GM10248 (cell line): ENCODE data around the gene TIMMDC1.
A peak's percentile ranks its signal among the peaks of the same experiment; 100 is the strongest.

Experiments
- CTCF ChIA-PET: fragments of 300-600 bp; sonication (Branson Sonifier 250); formaldehyde crosslinking; extraction: SDS; loops from one replicate; lab custom pipeline; 2021; ENCODE audit warnings: antibody characterized with exemption; lab: Yijun Ruan, JAX
- POLR2A ChIA-PET: fragments of 350-650 bp; sonication (Branson Sonifier 250); formaldehyde crosslinking; extraction: SDS; loops from one replicate; lab custom pipeline; 2020; ENCODE audit warnings: antibody characterized with exemption; lab: Yijun Ruan, JAX
- DNase-seq: peaks from one replicate; pipeline ENCODE4 v3.0.0; 2012; ENCODE audit errors: extremely low spot score
- CTCF ChIP-seq: IDR thresholded peaks from 2 replicates; pipeline ENCODE4 v1.5.1; 2012; ENCODE audit warnings: mild to moderate bottlenecking, low read depth; ENCODE audit errors: extremely low read depth, missing control alignments, control extremely low read depth

The TIMMDC1 gene

GRCh38 chr3:119518026-119518425 is 19.7 kb downstream of the TIMMDC1 start:
- POLR2A ChIA-PET = no interaction called here
- CTCF ChIA-PET = interaction anchor here (0.9 to 1.8 kb wide), 4 partner anchors 10 to 42 kb away, joined by 3 to 8 read pairs (median 4); no protein-coding TSS in a partner anchor

GRCh38 chr3:119524931-119525662 is 26.8 kb downstream of the TIMMDC1 start:
- TF ChIP-seq CTCF = peak; percentile 40
- no peak for DNase-seq
- POLR2A ChIA-PET = no interaction called here
- CTCF ChIA-PET = interaction anchor here (0.7 to 0.9 kb wide), 3 partner anchors 32 to 156 kb away, joined by 3 read pairs; partner anchors contain the start of gene CD80

More at GRCh38 chr3:119518026-119518425, 19.7 kb downstream of the TIMMDC1 start:
- DNase-seq = no peak
- no peak for TF ChIP-seq CTCF

- no peak for DNase-seq
- ChIA-PET POLR2A (no interaction called here), CTCF (interaction anchor here (1.3 kb wide), 1 partner anchor 27 kb away, joined by 3 read pairs; no protein-coding TSS in a partner anchor)
- TF ChIP-seq CTCF = no peak
Measured at GRCh38 chr3:119527714-119528113, 29.4 kb downstream of the TIMMDC1 start.

GRCh38 chr3:119529883-119530282 is 31.5 kb downstream of the TIMMDC1 start:
- no peak for TF ChIP-seq CTCF
- POLR2A ChIA-PET = interaction anchor here (0.6 kb wide), 1 partner anchor 9 kb away, joined by 3 read pairs; no protein-coding TSS in a partner anchor
- no peak for DNase-seq

GRCh38 chr3:119530456-119530855 is 32.1 kb downstream of the TIMMDC1 start:
- no peak for TF ChIP-seq CTCF
- no peak for DNase-seq
- ChIA-PET CTCF (interaction anchor here (0.7 to 2.0 kb wide), 4 partner anchors 9 to 151 kb away, joined by 3 to 5 read pairs (median 4); no protein-coding TSS in a partner anchor), POLR2A (interaction anchor here (0.6 kb wide), 1 partner anchor 9 kb away, joined by 3 read pairs; no protein-coding TSS in a partner anchor)

More at GRCh38 chr3:119529883-119530282, 31.5 kb downstream of the TIMMDC1 start:
- CTCF ChIA-PET = interaction anchor here (1.0 to 2.0 kb wide), 3 partner anchors 10 to 151 kb away, joined by 3 to 5 read pairs (median 4); no protein-coding TSS in a partner anchor

- CTCF ChIA-PET = interaction anchor here (0.7 to 2.0 kb wide), 3 partner anchors 9 to 150 kb away, joined by 3 to 5 read pairs (median 4); no protein-coding TSS in a partner anchor
- no peak for DNase-seq
Measured at GRCh38 chr3:119531151-119531550, 32.8 kb downstream of the TIMMDC1 start.

More at GRCh38 chr3:119531151-119531550, 32.8 kb downstream of the TIMMDC1 start:
- no peak for TF ChIP-seq CTCF
- POLR2A ChIA-PET = no interaction called here
